MG63 (cell line): Measurements from ENCODE around the gene KSR1. TPM values are rescaled to one million over a fixed set of nuclear protein-coding genes. Genes with fewer than 3 reads are reported as not detected.
A peak's percentile ranks its signal among the peaks of the same experiment; 100 is the strongest.

Experiments
- DNase-seq: peaks from one replicate; pipeline ENCODE4 v3.0.0-alpha.2; 2020
- H3K27me3 ChIP-seq: fragments of 250-450 bp; sonication (Bioruptor Pico); 2 replicates; pipeline ENCODE4 v1.5.1; 2020; ENCODE audit warnings: mild to moderate bottlenecking, moderate library complexity
- H3K36me3 ChIP-seq: fragments of 250-450 bp; sonication (Bioruptor Pico); 2 replicates; pipeline ENCODE4 v1.5.1; 2020; ENCODE audit warnings: mild to moderate bottlenecking, moderate library complexity
- H3K4me3 ChIP-seq: fragments of 250-450 bp; sonication (Bioruptor Pico); 2 replicates; pipeline ENCODE4 v1.5.1; 2020; ENCODE audit warnings: mild to moderate bottlenecking, moderate library complexity
- H3K9me3 ChIP-seq: fragments of 250-450 bp; sonication (Bioruptor Pico); 2 replicates; pipeline ENCODE4 v1.5.1; 2020; ENCODE audit warnings: mild to moderate bottlenecking, moderate library complexity
- total RNA-seq: library from RNA; depleted of rRNA; stranded (reverse); fragments of >200 nt; shearing (Covaris generic); gene quantifications from 2 replicates; pipeline ENCODE4 v1.2.3, GENCODE V29; 2014; ENCODE audit warnings: low replicate concordance

The KSR1 gene
- total RNA-seq, 1 experiment from 2014 or later = 7.6 TPM

- no peak for DNase-seq
- Histone ChIP-seq H3K27me3 (no peaks in the 10 kb centered on the region), H3K36me3 (no peaks in the 10 kb centered on the region), H3K9me3 (no peaks in the 10 kb centered on the region), H3K4me3 (no peak overlapping the region)
These were observed 96.8 kb downstream of the KSR1 start for GRCh38 chr17:27553019-27553511.

- H3K4me3 ChIP-seq = no peak overlapping the region
- H3K9me3 ChIP-seq = no peaks in the 10 kb centered on the region
- DNase-seq = peak; percentile 60
- H3K36me3 ChIP-seq = no peaks in the 10 kb centered on the region
- H3K27me3 ChIP-seq = no peaks in the 10 kb centered on the region
These were observed 97.9 kb downstream of the KSR1 start for GRCh38 chr17:27554152-27554551.

DNA sequence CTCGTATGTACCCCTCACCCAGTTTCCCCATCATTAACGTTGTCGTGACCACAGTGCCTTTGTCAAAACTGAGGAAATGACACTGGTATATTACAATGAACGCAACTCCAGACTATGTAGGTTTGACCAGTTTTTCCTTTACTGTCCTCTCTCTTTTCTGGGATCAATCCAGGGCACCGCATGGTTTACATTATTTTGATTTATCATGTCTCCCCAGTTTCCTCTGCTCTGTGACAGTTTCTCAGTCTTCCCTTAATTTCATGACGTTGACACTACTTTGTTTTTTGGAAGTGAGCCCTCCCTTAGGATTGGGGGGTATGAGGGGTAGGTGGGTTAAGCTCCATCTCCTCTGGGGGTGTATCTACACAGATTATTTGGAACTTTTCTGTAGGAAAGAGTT is 98.7 kb downstream of the KSR1 start:
- H3K27me3 ChIP-seq = no peaks in the 10 kb centered on the region
- H3K36me3 ChIP-seq = no peaks in the 10 kb centered on the region
- H3K4me3 ChIP-seq = no peak overlapping the region
- H3K9me3 ChIP-seq = no peaks in the 10 kb centered on the region
- DNase-seq = no peak

DNA sequence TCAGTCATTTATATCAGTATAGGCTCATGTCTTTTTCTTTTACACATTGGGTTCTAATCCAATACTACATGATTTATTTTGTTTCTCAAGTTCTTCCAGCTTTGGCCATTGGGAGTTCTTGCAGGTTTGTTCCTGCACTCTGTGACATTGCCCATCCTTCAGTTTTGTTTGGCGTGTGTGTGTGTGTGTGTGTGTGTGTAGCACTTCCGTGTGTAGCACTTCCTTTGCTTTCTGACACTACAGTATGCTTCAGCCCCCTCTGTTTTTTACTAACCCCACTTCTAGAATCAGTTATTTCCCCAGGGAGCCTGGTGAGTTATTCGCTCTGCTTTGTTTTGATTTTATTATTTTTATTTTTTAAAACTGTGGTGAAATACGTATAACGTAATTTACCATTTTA is 99.1 kb downstream of the KSR1 start:
- Histone ChIP-seq H3K36me3 (no peaks in the 10 kb centered on the region), H3K27me3 (no peaks in the 10 kb centered on the region), H3K9me3 (no peaks in the 10 kb centered on the region), H3K4me3 (no peak overlapping the region)
- no peak for DNase-seq

GRCh38 chr17:27558341-27558740 is 102.1 kb downstream of the KSR1 start:
- Histone ChIP-seq H3K9me3 (no peaks in the 10 kb centered on the region), H3K27me3 (no peaks in the 10 kb centered on the region), H3K4me3 (no peak overlapping the region), H3K36me3 (no peaks in the 10 kb centered on the region)
- no peak for DNase-seq

GRCh38 chr17:27558842-27559505 is 102.7 kb downstream of the KSR1 start:
- Histone ChIP-seq H3K9me3 (no peaks in the 10 kb centered on the region), H3K36me3 (no peaks in the 10 kb centered on the region), H3K4me3 (no peak overlapping the region), H3K27me3 (no peaks in the 10 kb centered on the region)
- DNase-seq = no peak

DNA sequence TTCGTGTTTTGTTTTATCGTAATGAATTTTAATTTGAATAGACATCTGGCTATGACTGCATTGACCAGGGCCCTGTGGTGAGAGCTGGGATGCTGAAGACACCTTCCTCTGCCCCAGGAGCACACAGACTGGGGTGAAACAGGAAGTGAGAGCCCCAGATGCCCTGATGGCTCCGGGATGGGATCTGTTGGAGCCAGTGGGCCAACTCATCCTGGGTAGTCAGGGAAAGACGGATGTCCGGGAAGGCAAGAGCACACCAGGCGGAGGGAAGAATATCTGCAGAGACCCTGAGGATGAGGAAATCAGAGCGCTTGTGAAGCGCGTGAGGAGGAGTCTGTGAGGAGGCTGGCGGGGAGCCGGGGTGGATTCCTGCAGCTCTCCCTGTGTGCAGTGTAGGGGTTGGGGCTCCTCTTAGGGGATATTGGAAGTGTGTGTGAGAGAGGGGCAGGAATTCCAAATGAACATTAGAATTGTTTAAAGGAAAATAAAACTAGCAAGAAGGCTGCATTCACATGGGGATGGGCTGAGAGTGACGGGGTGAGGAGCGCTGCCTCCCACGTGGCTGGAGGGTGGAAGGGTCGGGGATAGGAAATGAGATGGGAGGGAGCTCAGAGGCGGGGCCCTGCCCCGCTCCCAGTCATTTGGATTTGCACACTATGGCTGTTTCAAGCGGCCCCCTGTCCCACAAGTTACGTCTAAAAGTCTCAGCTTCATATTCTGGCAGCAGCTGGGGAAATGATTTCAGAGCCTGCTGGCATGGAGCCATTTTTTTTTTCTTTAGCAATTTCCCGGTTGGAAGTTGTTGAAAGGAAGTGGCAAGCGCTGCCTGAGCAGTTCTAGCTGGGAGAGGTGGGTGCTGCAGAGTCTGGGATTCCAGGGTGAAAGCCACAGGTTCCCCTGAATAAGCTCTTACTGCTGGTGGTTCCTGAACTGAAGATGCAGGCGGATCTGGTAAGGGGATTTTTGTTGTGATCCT is 103.5 kb downstream of the KSR1 start:
- no peak overlapping the region for H3K4me3 ChIP-seq

GRCh38 chr17:27560668-27561067 is 104.4 kb downstream of the KSR1 start:
- no peaks in the 10 kb centered on the region for H3K27me3 ChIP-seq
- DNase-seq = peak; percentile 69
- H3K9me3 ChIP-seq = no peaks in the 10 kb centered on the region
- no peak overlapping the region for H3K4me3 ChIP-seq
- H3K36me3 ChIP-seq = no peaks in the 10 kb centered on the region

More for the DNA sequence above, 103.5 kb downstream of the KSR1 start:
- Histone ChIP-seq H3K9me3 (no peaks in the 10 kb centered on the region), H3K27me3 (no peaks in the 10 kb centered on the region), H3K36me3 (no peaks in the 10 kb centered on the region)
- peak; percentile 74 for DNase-seq

DNA sequence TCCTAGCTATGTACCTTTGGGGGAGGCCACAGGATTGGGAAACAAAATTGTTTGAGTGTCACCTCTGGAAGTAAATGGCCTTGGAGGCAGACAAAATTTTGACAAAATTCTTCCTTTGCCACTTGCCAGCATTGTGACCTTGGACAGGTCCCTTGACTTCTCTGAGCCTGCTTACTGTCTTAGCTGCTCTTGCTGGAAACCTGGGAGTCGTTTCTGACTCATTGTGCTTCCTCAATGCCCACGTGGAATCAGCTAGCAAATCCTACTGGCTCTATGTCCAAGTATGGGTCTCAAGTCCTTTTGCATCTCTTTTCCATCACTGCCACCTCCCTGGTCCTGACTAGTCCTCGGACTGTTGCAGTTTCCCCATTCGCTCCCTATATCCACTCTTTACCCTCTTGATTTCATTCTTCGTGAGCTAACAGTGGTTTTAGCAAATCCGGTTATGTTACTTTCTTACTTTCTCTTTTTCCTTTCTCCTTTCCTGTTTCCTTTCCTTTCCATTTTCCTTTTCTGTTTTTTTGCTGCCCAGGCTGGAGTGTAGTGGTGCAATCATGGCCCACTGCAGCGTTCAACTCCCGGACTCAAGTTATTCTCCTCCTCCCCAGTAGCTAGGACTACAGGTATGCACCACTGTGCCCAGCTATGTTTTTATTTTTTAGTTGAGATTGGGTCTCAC is 106.7 kb downstream of the KSR1 start:
- no peak for DNase-seq

GRCh38 chr17:27563532-27563931 is 107.3 kb downstream of the KSR1 start:
- Histone ChIP-seq H3K27me3 (no peaks in the 10 kb centered on the region), H3K9me3 (no peaks in the 10 kb centered on the region), H3K4me3 (no peak overlapping the region), H3K36me3 (no peaks in the 10 kb centered on the region)
- no peak for DNase-seq

More for the DNA sequence above, 106.7 kb downstream of the KSR1 start:
- Histone ChIP-seq H3K4me3 (no peak overlapping the region), H3K9me3 (no peaks in the 10 kb centered on the region), H3K27me3 (no peaks in the 10 kb centered on the region), H3K36me3 (no peaks in the 10 kb centered on the region)

- no peak for DNase-seq
- Histone ChIP-seq H3K9me3 (no peaks in the 10 kb centered on the region), H3K4me3 (no peak overlapping the region), H3K27me3 (no peaks in the 10 kb centered on the region), H3K36me3 (no peaks in the 10 kb centered on the region)
These were observed 108.2 kb downstream of the KSR1 start for GRCh38 chr17:27564463-27564862.

DNA sequence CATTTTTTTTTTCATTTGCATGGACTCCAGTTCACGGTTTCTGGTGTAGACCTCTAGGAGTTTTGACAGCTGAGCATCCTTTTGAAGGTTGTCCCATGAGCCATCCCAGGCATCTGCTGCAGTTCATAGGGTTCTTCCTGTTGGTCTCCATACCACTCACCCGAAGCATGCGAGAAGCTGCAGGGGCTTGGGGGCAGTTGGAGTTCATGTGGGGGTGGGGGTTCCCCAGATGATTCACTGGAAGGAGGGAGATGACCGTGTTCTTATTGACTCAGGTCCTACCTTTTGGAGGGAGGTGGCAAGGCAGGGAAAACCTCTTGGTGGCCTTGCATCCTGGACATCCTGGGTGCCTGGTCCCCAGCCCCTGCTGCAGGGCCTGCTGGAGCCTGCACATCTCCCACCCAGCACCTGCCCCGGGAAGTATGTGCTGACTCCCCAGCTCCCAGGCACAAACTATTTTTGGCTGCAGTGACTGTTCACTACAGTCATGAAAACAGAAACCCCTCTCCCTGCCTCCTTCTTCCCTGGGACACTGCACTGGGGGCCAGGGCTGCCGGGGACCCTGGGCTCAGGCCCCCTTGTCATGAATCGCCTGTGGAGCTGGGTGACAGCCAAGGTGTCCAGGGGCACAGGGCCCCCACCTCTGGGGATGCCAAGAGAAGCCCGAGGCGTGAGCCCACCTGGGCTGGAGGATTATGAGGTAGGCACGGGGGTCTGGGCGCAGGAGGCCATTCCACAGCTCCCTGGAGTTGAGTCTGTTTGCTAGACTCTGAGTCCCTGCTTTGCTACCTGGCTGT is 109.8 kb downstream of the KSR1 start:
- Histone ChIP-seq H3K36me3 (no peaks in the 10 kb centered on the region), H3K4me3 (no peak overlapping the region), H3K27me3 (no peaks in the 10 kb centered on the region), H3K9me3 (no peaks in the 10 kb centered on the region)
- no peak for DNase-seq

DNA sequence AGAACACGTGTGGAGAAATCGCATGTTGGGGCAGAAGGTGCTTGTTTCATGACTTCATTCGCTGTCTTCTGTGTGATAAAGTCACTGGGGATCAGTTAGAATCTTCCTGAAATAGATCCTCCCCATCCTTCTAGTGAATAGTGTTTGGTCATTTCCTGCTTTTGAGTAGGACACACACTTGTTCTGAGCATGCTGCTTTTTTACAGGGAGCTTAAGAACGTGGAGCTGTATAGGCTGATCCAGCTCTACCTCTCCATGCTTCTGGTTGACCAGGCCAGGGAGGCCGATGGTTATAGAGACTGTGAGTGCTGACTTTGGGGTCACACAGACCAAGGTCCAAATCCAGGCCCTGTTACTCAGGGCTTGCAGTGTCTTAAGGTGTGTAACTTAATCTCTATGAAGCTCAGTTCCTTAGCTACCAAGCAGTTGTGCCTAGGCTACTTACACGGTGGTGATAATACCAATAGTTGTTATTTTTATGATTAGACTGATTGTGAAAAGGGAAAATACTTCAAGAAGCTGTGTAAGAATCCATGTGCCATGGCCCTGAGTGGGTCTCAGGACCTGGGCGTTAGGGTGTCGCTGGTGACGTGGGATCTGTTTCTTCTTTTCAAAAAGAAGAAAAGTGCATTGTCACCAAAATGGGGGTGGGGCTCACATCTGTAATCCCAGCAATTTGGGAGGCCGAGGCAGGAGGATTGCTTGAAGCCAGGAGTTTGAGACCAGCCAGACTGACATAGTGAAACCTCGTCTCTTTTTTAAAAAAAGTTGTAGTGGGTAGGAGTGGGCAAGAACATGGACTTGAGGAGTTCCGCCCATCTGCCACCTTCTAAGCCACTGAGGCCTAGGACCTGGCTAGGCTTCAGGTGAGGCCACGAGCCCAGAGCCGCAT is 110.7 kb downstream of the KSR1 start:
- no peak for DNase-seq
- H3K36me3 ChIP-seq = no peaks in the 10 kb centered on the region

DNA sequence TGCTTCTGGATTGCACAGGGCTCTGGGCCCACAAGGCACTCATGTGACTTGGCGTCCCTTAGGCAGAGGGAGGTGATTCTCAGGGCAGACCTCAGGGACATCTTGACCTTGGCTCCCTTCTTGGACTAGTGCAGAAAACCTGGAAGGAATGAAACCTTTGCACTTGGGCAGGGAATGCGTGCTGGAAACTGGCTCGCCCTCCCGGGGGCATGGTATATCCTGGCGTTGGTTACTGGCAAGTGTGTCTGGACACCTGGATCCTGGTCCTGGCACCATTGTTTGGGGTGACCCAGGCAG is 111.3 kb downstream of the KSR1 start:
- H3K9me3 ChIP-seq = no peaks in the 10 kb centered on the region
- no peak for DNase-seq

More for the DNA sequence above, 110.7 kb downstream of the KSR1 start:
- Histone ChIP-seq H3K9me3 (no peaks in the 10 kb centered on the region), H3K27me3 (no peaks in the 10 kb centered on the region), H3K4me3 (no peak overlapping the region)

GRCh38 chr17:27568216-27568615 is 112.0 kb downstream of the KSR1 start:
- Histone ChIP-seq H3K36me3 (no peaks in the 10 kb centered on the region), H3K4me3 (no peak overlapping the region), H3K27me3 (no peaks in the 10 kb centered on the region), H3K9me3 (no peaks in the 10 kb centered on the region)
- DNase-seq = no peak

More for the DNA sequence above, 111.3 kb downstream of the KSR1 start:
- H3K4me3 ChIP-seq = no peak overlapping the region
- no peaks in the 10 kb centered on the region for H3K27me3 ChIP-seq
- no peaks in the 10 kb centered on the region for H3K36me3 ChIP-seq

DNA sequence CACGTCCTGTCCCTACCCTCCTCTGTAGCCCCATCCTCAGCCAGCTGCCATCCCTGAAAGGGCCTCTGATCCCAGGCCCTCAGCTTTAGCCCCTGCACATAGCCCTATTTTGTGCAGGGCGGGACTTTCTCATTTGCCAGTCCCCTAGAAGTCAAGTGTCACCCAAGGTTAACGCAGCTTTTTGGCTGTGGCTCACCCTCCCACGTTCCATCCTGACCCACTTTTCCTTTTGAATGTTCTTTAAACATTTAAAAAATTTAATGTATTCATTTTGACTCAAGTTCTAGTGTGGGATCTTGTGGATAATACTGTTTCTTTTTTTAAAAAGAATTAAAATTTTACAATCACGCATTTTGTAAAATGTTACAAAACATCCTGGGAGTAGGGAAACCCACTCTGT is 112.6 kb downstream of the KSR1 start:
- Histone ChIP-seq H3K4me3 (no peak overlapping the region), H3K36me3 (no peaks in the 10 kb centered on the region), H3K9me3 (no peaks in the 10 kb centered on the region), H3K27me3 (no peaks in the 10 kb centered on the region)
- no peak for DNase-seq
